NCI-H69 (cell line): ENCODE data around the gene C10orf53.
"Not testable (repeated sequence)": the region's sequence is repeated elsewhere in the genome, so short reads cannot be mapped to it uniquely, and the experiment has no call there.

ENCODE experiments used
- DNase-seq: peaks from one replicate; lab custom pipeline; 2025; lab: John Stamatoyannopoulos, UW

The C10orf53 gene

GRCh38 chr10:49688261-49688846 is 8.9 kb downstream of the C10orf53 start:
- DNase-seq = no peak

- no peak for DNase-seq
These were observed 9.5 kb downstream of the C10orf53 start for GRCh38 chr10:49688920-49689319.

GRCh38 chr10:49689882-49690510 is 10.5 kb downstream of the C10orf53 start:
- DNase-seq = no peak

DNA sequence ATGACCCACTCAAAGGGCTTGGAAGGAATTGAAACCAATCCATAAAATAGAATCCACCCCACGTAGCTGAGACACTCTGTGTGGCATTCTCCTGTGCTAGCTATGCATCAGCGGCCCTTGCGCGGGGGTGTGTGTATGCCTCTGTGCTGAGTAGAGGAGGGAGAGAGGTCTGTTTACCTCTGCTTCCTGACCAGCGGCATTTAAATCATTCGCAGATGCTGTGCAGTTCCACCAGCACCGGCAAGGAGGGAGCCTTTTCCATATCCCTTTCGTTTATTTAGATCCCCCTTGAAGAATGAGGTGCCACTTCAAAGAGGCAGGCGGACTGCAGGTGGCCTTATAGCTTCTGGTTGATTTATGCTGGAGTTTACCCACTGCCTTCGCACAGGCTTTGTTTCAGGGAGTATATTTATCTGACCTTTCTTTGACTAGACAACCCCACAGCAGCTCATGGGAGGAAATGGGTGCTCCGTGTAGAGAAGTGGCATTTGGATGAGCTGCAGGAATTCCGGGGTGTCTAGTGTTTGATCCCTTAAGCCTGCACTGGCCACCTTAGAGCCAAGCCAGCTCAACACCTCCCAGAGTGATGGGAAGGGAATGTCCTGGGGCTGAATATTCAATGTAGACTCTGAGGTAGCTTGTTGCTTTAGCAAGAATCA is 11.4 kb downstream of the C10orf53 start:
- DNase-seq = peak; percentile 41

DNA sequence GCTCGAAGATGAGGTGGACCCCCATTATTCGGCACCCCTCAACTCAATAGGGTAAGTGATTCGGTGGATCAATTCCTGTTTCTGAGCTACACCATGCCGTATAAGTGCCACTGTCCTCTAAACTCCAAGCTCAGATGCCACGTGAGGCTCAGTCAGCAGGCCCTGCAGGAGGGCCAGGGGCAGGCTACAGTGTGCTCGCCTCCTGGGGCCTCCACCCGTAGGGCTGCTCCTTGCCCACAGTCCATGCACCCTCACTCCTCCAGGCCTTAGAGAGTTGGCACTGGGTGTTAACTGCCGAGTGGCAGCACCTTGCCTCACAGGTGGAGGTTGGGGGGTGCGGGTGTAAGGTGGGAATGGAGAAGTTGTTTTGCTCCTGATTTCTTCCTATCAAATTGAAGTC is 12.1 kb downstream of the C10orf53 start:
- DNase-seq = no peak

GRCh38 chr10:49694466-49694865 is 15.0 kb downstream of the C10orf53 start:
- DNase-seq = no peak

DNA sequence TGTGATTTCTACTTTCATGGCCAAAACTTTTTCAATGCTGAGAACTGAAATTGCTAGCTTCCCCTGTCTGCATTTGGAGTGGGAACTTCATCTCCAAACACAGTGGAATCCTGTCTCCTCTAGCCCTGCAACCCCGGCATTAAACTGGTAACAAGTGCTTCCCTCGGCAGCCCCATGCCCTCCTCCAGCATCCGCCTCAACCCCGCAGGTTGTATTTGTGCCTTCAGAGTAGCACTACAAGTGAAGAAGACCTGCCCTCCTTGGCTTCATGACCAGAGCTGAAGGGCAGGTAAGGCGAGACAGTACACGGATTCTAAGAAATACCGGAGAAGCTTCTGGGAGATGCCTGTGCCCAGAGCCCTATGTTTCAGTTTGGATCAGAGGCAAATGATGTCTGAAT is 16.9 kb downstream of the C10orf53 start:
- DNase-seq = no peak

- no peak for DNase-seq
These were observed 19.2 kb downstream of the C10orf53 start for GRCh38 chr10:49698679-49699078.

GRCh38 chr10:49700211-49700610 is 20.8 kb downstream of the C10orf53 start:
- DNase-seq = no peak

DNA sequence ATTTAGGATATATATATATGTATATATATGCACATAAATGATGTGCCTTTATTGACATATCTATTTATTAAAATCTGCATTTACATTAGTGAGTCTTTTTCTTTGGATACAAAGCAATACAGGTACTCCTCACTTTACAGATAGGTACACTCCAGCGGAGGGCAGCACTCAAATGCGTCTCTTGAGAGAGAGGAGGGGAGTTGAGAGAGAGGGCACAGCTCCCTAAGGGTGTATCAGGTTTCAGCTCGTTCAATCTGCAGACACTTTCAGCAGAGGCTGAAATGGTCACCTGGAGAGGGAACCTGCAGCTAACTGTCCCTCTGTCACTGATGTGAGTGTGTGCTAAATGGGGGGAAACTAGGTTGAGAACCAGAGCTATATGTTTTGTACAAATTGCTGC is 21.5 kb downstream of the C10orf53 start:
- DNase-seq = peak; percentile 89

DNA sequence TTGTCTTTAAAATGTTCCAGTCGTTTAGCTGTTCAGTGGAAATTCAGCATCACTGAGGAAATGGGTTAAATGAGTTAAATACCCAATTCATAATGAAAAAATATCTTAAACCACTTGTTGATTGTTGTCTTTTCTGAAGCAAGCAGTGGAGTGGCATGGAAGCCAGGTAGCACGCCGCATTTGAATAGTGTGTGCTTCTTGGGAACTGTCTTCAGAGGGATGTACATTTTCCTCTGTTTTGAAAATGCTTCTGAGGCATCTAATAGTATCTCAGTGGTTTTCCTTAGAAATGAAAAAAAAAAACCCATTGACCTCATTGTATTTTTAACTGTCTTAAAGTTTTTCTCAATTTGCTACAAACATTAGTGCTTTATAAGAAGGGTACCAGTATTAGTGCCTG is 28.1 kb downstream of the C10orf53 start:
- no peak for DNase-seq

GRCh38 chr10:49709934-49710333 is 30.5 kb downstream of the C10orf53 start:
- no peak for DNase-seq

- DNase-seq = no peak
These were observed 31.5 kb downstream of the C10orf53 start for GRCh38 chr10:49710966-49711365.

DNA sequence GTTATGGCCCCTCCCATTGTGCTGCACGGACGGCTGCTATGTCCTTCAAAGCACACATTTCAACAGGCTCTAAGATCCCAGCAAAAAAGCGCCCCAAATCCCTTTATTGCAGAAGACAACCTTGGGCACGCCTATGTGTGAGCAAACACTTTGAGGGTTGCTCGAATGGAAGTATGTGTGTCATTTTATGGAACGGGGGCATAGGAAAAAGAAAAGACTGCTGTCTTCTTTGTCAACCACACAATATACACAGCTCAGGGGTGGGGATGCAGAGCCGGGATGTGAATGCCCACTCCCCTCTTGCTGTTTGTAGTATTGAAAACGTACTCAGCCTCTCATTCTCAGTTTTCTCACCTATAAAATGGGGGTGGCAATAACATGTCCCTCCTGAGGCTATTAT is 32.0 kb downstream of the C10orf53 start:
- DNase-seq = no peak

DNA sequence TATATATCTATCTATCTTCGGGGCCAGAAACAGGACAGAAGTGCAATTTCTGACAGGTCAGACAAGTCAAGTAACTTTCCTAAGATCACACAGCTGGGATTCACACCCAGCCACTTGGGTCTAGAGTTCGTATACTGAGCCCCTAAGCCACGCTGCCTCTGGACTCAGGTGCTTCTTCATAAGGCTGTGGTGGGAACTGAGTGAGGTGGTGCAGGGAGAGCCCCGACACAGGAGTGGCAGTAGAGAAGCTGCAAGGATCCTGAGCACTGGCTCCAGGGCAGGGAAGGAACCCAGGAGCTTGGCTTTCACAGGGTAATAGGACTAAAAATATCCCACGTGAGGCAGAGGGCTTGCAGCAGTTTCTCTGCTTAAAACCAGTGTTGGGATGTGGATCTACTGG is 33.8 kb downstream of the C10orf53 start:
- DNase-seq = no peak

GRCh38 chr10:49715157-49715556 is 35.7 kb downstream of the C10orf53 start:
- DNase-seq = not testable (repeated sequence)

GRCh38 chr10:49726593-49726992 is 47.1 kb downstream of the C10orf53 start:
- DNase-seq = no peak

- no peak for DNase-seq
These were observed 54.4 kb downstream of the C10orf53 start for GRCh38 chr10:49733866-49734265.

DNA sequence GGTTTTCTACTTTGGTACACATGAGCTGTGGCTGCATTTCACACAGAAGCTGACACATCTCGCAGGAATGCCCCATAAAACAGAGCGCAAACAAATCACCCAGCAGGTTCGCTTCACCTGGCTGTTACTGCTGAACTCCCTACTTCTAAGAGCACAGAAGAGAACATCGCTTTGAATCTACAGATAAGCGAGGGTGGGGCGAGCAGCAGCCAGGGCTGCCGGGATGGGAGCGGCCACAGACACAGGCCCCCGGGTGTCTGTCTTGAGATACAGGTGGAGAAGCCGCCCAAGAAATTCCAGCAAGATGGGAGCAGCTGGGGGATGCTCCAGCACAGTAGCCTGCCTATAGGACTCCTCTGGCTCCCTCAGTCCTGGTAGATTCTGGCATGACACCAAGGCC is 55.2 kb downstream of the C10orf53 start:
- DNase-seq = no peak

GRCh38 chr10:49735161-49735560 is 55.7 kb downstream of the C10orf53 start:
- DNase-seq = no peak

DNA sequence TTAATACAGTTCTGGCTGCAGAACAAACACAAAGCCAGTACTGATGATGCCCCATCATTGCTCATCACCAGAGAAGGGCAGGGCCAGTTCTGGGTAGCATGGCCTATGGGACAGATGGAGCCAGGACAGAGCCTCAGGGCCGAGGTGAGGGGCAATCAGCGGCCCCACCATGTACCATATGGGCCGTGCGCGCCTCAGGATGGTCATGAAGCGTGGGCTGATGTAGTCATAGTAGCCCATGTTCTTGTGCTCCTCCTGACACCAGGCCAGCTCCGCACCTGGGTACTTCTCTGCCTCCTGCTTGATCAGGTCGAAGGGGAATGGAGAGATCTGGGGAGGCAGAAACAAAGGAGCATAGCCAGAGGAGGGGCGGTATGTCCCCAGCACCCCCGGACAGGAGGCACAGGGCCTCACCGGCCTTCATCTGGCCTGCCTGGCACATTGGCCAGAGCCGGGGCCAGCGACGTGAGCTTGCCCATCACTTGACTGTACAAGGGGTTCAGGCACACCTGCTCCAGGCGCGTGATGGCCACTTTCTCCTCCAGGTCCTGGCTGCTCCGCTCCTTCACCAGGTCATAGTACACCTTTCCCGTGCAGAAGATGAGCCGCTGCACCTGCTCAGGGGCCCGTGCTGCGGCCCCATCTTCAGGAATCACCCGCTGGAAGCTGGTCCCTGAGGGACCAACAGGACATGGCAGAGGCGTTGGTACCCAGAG is 56.6 kb downstream of the C10orf53 start:
- DNase-seq = no peak

GRCh38 chr10:49736564-49737113 is 57.2 kb downstream of the C10orf53 start:
- no peak for DNase-seq
